HepG2 (cell line): ENCODE results near the gene SNX21. TPM values are rescaled to one million over a fixed set of nuclear protein-coding genes. Genes with fewer than 3 reads are reported as not detected.

Experiments
- ATAC-seq: fragments of 200-7000 bp; cut with Tn5 transposase; 3 replicates; pipeline ENCODE4 v1.9.1; 2020; ENCODE audit warnings: mild to moderate bottlenecking, moderate library complexity
- BruUV-seq: library from RNA; stranded (reverse); fragments of 400-500 nt; replicated peaks from 2 replicates; lab custom pipeline; 2021; lab: Mats Ljungman, UMichigan
- CTCF ChIA-PET: fragments of 300-600 bp; formaldehyde crosslinking; extraction: SDS; loops from one replicate; lab custom pipeline; 2021; ENCODE audit warnings: low total read pairs, inconsistent platforms, low intra/inter-chr PET ratio; lab: Yijun Ruan, JAX
- POLR2A ChIA-PET: fragments of 350-600 bp; sonication (Branson Sonifier 250); formaldehyde crosslinking; loops from one replicate; lab custom pipeline; 2020; ENCODE audit warnings: antibody characterized with exemption, inconsistent platforms; lab: Yijun Ruan, JAX
- DNase-seq: peaks from one replicate; pipeline ENCODE4 v3.0.0-alpha.2; 2015; ENCODE audit warnings: low spot score
- FAIRE-seq: peaks from 3 replicates; lab custom pipeline; 2011; peaks lifted over from hg19 to GRCh38; lab: Jason Lieb, UNC
- H2AFZ ChIP-seq: one replicate; pipeline ENCODE4 v1.6.1; 2011; ENCODE audit warnings: low read length, inconsistent platforms
- H3K27ac ChIP-seq: fragments of 300-600 bp; 3 replicates; pipeline ENCODE4 v1.8.0; 2011; ENCODE audit warnings: mixed run types, mild to moderate bottlenecking, mixed read lengths, low read length, inconsistent platforms; ENCODE audit not compliant: insufficient read depth; ENCODE audit errors: extremely low read length
- H3K27me3 ChIP-seq, 2 experiments: fragments of 200-600 bp in 1 of 2; 2 replicates in 1 of 2; 3 replicates in 1 of 2; pipeline versions ENCODE4 v1.6.0 to v1.8.0; 2011; ENCODE audit warnings: low read length in 2 of 2, mild to moderate bottlenecking in 2 of 2, moderate library complexity in 2 of 2, inconsistent platforms in 1 of 2; ENCODE audit not compliant: insufficient read depth in 2 of 2, control insufficient read depth in 1 of 2
- H3K36me3 ChIP-seq, 2 experiments: fragments of 200-600 bp in 1 of 2; replicated peaks in 1 of 2; 2 replicates in 1 of 2; 3 replicates in 1 of 2; pipeline versions ENCODE4 v1.5.1 to v1.8.0; 2011; ENCODE audit warnings: low read length in 2 of 2, inconsistent platforms in 1 of 2; ENCODE audit not compliant: insufficient read depth in 2 of 2, control insufficient read depth in 1 of 2
- H3K4me1 ChIP-seq: 2 replicates; pipeline ENCODE4 v1.5.1; 2012; ENCODE audit warnings: low read length, inconsistent platforms; ENCODE audit not compliant: insufficient read depth
- H3K4me2 ChIP-seq: 2 replicates; pipeline ENCODE4 v1.6.0; 2011; ENCODE audit warnings: low read depth, low read length, inconsistent platforms
- H3K4me3 ChIP-seq, 3 experiments: fragments of 200-600 bp in 1 of 3; sonication (generic), shearing (Covaris generic) in 1 of 3; replicated peaks in 1 of 3; 2 replicates each; pipeline ENCODE4 v1.5.1; 2011 to 2016; ENCODE audit warnings: low read length in 3 of 3, inconsistent platforms in 2 of 3, low read depth in 2 of 3, mild to moderate bottlenecking in 2 of 3, control low read depth in 1 of 3, mixed read lengths in 1 of 3; ENCODE audit not compliant: insufficient read depth in 1 of 3
- H3K79me2 ChIP-seq: one replicate; pipeline ENCODE4 v1.6.1; 2011; ENCODE audit warnings: low read length, inconsistent platforms; ENCODE audit not compliant: insufficient read depth
- H3K9ac ChIP-seq: 2 replicates; pipeline ENCODE4 v1.6.0; 2011; ENCODE audit warnings: mild to moderate bottlenecking, low read depth, low read length, inconsistent platforms; ENCODE audit not compliant: insufficient read depth
- H3K9me3 ChIP-seq: 2 replicates; pipeline ENCODE4 v1.5.1; 2012; ENCODE audit warnings: mild to moderate bottlenecking, low read length
- H4K20me1 ChIP-seq: 2 replicates; pipeline ENCODE4 v1.6.0; 2011; ENCODE audit warnings: inconsistent platforms, mild to moderate bottlenecking, low read length, moderate library complexity; ENCODE audit not compliant: insufficient read depth
- BCL3 ChIP-seq: sonication (generic); formaldehyde crosslinking; IDR thresholded peaks from 2 replicates; pipeline ENCODE4 v1.5.1; 2020; ENCODE audit warnings: mild to moderate bottlenecking, missing genetic modification reagents, moderate library complexity
- BCL6 ChIP-seq: IDR thresholded peaks from 2 replicates; pipeline ENCODE4 v1.6.1; 2016; ENCODE audit warnings: missing genetic modification reagents, missing compliant biosample characterization
- IRF2 ChIP-seq: IDR thresholded peaks from 2 replicates; pipeline ENCODE4 v1.6.1; 2018; ENCODE audit warnings: missing genetic modification reagents, missing compliant biosample characterization
- JUN ChIP-seq: sonication (generic); formaldehyde crosslinking; IDR thresholded peaks from 2 replicates; pipeline ENCODE4 v1.4.0; 2020; ENCODE audit warnings: mild to moderate bottlenecking, missing genetic modification reagents
- MEIS1 ChIP-seq: sonication (generic); formaldehyde crosslinking; IDR thresholded peaks from 2 replicates; pipeline ENCODE4 v1.9.0; 2021; ENCODE audit warnings: mild to moderate bottlenecking, missing genetic modification reagents, moderate library complexity, borderline replicate concordance
- PCBP2 ChIP-seq: fragments of 200-400 bp; formaldehyde crosslinking; optimal IDR thresholded peaks from 2 replicates; pipeline ENCODE3; 2018; ENCODE audit warnings: low read length, low read depth; ENCODE audit not compliant: poor library complexity, severe bottlenecking
- RFXANK ChIP-seq: IDR thresholded peaks from 2 replicates; pipeline ENCODE4 v1.6.1; 2016
- SNAPC2 ChIP-seq: sonication (generic); formaldehyde crosslinking; IDR thresholded peaks from 2 replicates; pipeline ENCODE4 v1.8.1; 2022; ENCODE audit warnings: mild to moderate bottlenecking, missing genetic modification reagents
- ZNF350 ChIP-seq: sonication (generic); formaldehyde crosslinking; IDR thresholded peaks from 2 replicates; pipeline ENCODE4 v1.4.0; 2020; ENCODE audit warnings: mild to moderate bottlenecking, low read depth, missing genetic modification reagents, borderline replicate concordance
- ZNF414 ChIP-seq: sonication (generic); formaldehyde crosslinking; IDR thresholded peaks from 2 replicates; pipeline ENCODE4 v1.5.0; 2020; ENCODE audit warnings: missing genetic modification reagents
- ZNF761 ChIP-seq: sonication (generic); formaldehyde crosslinking; conservative IDR thresholded peaks from 2 replicates; pipeline ENCODE4 v1.4.0; 2020; ENCODE audit warnings: mild to moderate bottlenecking, missing genetic modification reagents
- ZNF770 ChIP-seq: sonication (generic); formaldehyde crosslinking; IDR thresholded peaks from 2 replicates; pipeline ENCODE4 v1.5.0; 2020; ENCODE audit warnings: mild to moderate bottlenecking, missing genetic modification reagents
- WGBS: methylation state at CpG from one replicate; pipeline ENCODE4 v1.1.6; 2017; ENCODE audit warnings: low lambda C conversion rate; 5-methylcytosine and 5-hydroxymethylcytosine counted together
- in situ Hi-C: cut with HindIII; loops from 2 replicates; pipeline ENCODE4 v1.10.0; 2017; ENCODE audit warnings: low pct_unique_long_range_greater_than_20kb; ENCODE audit not compliant: extremely low pct_ligation_motif_present
- intact Hi-C: fragments of 100-400 bp; cut with micrococcal nuclease; formaldehyde crosslinking; loops from one replicate; pipeline ENCODE4 v1.10.0; 2022; ENCODE audit not compliant: unreplicated experiment
- polyA plus RNA-seq, 8 experiments: library from polyadenylated mRNA; depleted of rRNA in 3 of 8; stranded (reverse) in 7 of 8; unstranded in 1 of 8; fragments of >200 nt; fragmentation: Illumina TruSeq in 4 of 8; extraction: Trizol in 4 of 8; gene quantifications; 2 replicates each; pipeline versions ENCODE4 v1.2.1 to v1.2.3, GENCODE V29; 2011 to 2016; ENCODE audit warnings: low read depth in 4 of 8, missing spikeins in 1 of 8, mixed read lengths in 1 of 8; ENCODE audit not compliant: insufficient read depth in 1 of 8
- total RNA-seq, 5 experiments: library from RNA; depleted of rRNA; stranded (reverse); fragments of >200 nt; fragmentation: Illumina TruSeq; extraction: Trizol; gene quantifications; 2 replicates each; pipeline ENCODE4 v1.2.3, GENCODE V29; 2016; ENCODE audit warnings: low read depth in 1 of 5
- TF ChIP-seq, protein P1 (sequence below): sonication (generic); formaldehyde crosslinking; IDR thresholded peaks from 2 replicates; pipeline ENCODE4 v1.4.0; 2020; ENCODE audit warnings: mild to moderate bottlenecking, missing genetic modification reagents, borderline replicate concordance
- TF ChIP-seq, protein P2 (sequence below): sonication (generic); formaldehyde crosslinking; conservative IDR thresholded peaks from 2 replicates; pipeline ENCODE4 v1.8.1; 2023; ENCODE audit warnings: missing genetic modification reagents

Gene SNX21
- total and polyA plus RNA-seq, 2 of the 13 experiments (the other 11 are each of a cell fraction or from before 2014, with no cell fraction given): 7.7 to 12.8 TPM

DNA sequence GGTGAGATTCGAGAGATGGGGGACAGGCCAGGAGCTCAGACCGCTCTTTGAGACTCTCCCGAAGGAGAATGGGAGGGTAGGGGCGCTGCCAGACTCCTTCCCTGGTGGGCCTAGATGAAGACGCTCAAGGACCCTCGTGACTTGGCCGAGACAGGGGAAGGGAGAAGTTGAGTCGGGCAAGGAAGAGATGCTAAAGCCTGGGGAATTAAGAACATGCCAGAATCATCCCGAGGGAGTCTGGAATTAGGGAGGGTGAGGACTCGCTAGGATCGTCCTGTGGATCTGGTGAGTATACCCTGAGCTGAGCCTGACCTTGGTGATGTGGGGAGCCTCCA, 20.6 kb upstream of the SNX21 start (continued):
- no peak for TF ChIP-seq JUN
- TF ChIP-seq BCL3 (CRISPR knock-in tag): no peak
- TF ChIP-seq IRF2 (CRISPR knock-in tag): no peak
- no peak for TF ChIP-seq ZNF770 (CRISPR knock-in tag)
- no peak for TF ChIP-seq MEIS1 (CRISPR knock-in tag)
- TF ChIP-seq SNAPC2: no peak
- TF ChIP-seq BCL6: no peak
- no peak for TF ChIP-seq ZNF350 (CRISPR knock-in tag)
- peak; percentile 47; the same call in 1 of the 2 replicates for TF ChIP-seq ZNF414 (CRISPR knock-in tag)
- 0 out of 2 replicates have a peak, but pooled peaks have one; percentile 24 for TF ChIP-seq ZNF761 (CRISPR knock-in tag)

DNA sequence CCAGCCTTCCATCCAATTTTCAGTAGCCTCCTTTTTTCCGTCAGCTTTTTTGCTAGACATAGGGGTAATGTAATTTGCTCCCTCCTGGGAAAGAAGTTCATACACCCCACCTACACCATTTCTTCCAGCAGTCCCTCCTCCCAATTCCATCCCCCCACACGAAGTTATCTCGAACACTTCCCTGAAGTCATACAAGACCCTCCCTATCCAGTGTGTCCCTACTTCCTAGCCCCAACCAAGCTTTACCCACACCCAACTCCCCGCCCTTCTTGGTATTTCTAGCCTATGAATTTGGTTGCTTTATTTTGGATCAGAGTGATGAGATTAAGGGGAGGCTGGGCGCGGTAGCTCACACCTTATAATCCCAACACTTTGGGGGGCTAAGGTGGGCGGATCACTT, 20.1 kb upstream of the SNX21 start:
- Histone ChIP-seq H3K27me3 (no peaks in the 10 kb centered on the region), H3K4me3 (peak overlapping the region; percentile 67 to 83 (median 81)), H2AFZ (no peak overlapping the region), H3K36me3 (peaks cover 16 to 41% of the 10 kb centered on the region in 2 experiments), H3K4me1 (peaks cover 30% of the 10 kb centered on the region), H3K4me2 (peak overlapping the region; percentile 78), H3K79me2 (peaks cover 15% of the 10 kb centered on the region), H3K9ac (peak overlapping the region; percentile 79), H3K9me3 (no peaks in the 10 kb centered on the region), H4K20me1 (no peaks in the 10 kb centered on the region), H3K27ac (peak overlapping the region; percentile 66)
- no peak for ATAC-seq
- ChIA-PET CTCF (no interaction called here), POLR2A (interaction anchor here (1.1 kb wide), 1 partner anchor 67 kb away, joined by 5 read pairs; the partner anchor contains the start of gene ZSWIM1)
- in situ Hi-C loops (no loop called here), intact Hi-C loops (no loop called here)
- BruUV-seq: no TSS peak
- FAIRE-seq: no peak
- WGBS: 78% methylated on average over 7 of the region's 7 CpGs
- no peak for DNase-seq
- TF ChIP-seq PCBP2 (peak; percentile 47), RFXANK (CRISPR knock-in tag) (no peak), JUN (no peak)
- TF ChIP-seq, protein P1, sequence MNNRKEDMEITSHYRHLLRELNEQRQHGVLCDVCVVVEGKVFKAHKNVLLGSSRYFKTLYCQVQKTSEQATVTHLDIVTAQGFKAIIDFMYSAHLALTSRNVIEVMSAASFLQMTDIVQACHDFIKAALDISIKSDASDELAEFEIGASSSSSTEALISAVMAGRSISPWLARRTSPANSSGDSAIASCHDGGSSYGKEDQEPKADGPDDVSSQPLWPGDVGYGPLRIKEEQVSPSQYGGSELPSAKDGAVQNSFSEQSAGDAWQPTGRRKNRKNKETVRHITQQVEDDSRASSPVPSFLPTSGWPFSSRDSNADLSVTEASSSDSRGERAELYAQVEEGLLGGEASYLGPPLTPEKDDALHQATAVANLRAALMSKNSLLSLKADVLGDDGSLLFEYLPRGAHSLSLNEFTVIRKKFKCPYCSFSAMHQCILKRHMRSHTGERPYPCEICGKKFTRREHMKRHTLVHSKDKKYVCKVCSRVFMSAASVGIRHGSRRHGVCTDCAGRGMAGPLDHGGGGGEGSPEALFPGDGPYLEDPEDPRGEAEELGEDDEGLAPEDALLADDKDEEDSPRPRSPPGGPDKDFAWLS (CRISPR knock-in tag): 0 out of 2 replicates have a peak, but pooled peaks have one; percentile 13
- TF ChIP-seq, protein P2, sequence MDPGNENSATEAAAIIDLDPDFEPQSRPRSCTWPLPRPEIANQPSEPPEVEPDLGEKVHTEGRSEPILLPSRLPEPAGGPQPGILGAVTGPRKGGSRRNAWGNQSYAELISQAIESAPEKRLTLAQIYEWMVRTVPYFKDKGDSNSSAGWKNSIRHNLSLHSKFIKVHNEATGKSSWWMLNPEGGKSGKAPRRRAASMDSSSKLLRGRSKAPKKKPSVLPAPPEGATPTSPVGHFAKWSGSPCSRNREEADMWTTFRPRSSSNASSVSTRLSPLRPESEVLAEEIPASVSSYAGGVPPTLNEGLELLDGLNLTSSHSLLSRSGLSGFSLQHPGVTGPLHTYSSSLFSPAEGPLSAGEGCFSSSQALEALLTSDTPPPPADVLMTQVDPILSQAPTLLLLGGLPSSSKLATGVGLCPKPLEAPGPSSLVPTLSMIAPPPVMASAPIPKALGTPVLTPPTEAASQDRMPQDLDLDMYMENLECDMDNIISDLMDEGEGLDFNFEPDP (CRISPR knock-in tag): 0 out of 2 replicates have a peak, but pooled peaks have one; percentile 57
